Gastroesophageal sphincter (tissue), 4 donors: ENCODE results near the gene HOXD8. TPM values are rescaled to one million over a fixed set of nuclear protein-coding genes. Genes with fewer than 3 reads are reported as not detected.

Experiments used
- ATAC-seq: fragments of 150-250 bp; one replicate; pipeline ENCODE4 v1.9.1; 2016; ENCODE audit warnings: mild to moderate bottlenecking, moderate library complexity
- H3K27ac ChIP-seq, 4 donors: fragments of 200-600 bp; sonication (generic) in 3 of 4; 1 replicate in 3 of 4; 2 replicates in 1 of 4; pipeline ENCODE4 v1.5.1; 2016 to 2019
- H3K27me3 ChIP-seq: fragments of 200-600 bp; sonication (generic); one replicate; pipeline ENCODE4 v1.5.1; 2019
- H3K36me3 ChIP-seq, 2 donors: fragments of 200-600 bp; sonication (generic); one replicate each; pipeline ENCODE4 v1.5.1; 2019; ENCODE audit warnings: control low read depth in 1 of 2
- H3K4me1 ChIP-seq, 3 donors: fragments of 200-600 bp; sonication (generic); 1 replicate in 2 of 3; 2 replicates in 1 of 3; pipeline ENCODE4 v1.5.1; 2016 to 2019; ENCODE audit warnings: control low read depth in 2 of 3
- H3K4me3 ChIP-seq, 2 donors: fragments of 200-600 bp; sonication (generic); one replicate each; pipeline ENCODE4 v1.5.1; 2019; ENCODE audit warnings: mild to moderate bottlenecking in 1 of 2, moderate library complexity in 1 of 2
- H3K9me3 ChIP-seq, 3 donors: fragments of 200-600 bp; sonication (generic); one replicate each; pipeline ENCODE4 v1.5.1; 2017 to 2019; ENCODE audit warnings: control low read depth in 2 of 3
- EP300 ChIP-seq: sonication (generic); formaldehyde crosslinking; IDR thresholded peaks from one replicate; pipeline ENCODE4 v1.6.1; 2017; ENCODE audit warnings: antibody characterized with exemption, mild to moderate bottlenecking
- POLR2A ChIP-seq, 2 donors: fragments of 450-650 bp; IDR thresholded peaks; one replicate each; pipeline ENCODE4 v1.6.1; 2017; ENCODE audit warnings: antibody characterized with exemption in 2 of 2, mild to moderate bottlenecking in 2 of 2, moderate library complexity in 1 of 2
- POLR2AphosphoS5 ChIP-seq: sonication (generic); formaldehyde crosslinking; IDR thresholded peaks from one replicate; pipeline ENCODE4 v1.6.1; 2017; ENCODE audit warnings: antibody characterized with exemption
- WGBS, 2 donors: methylation state at CpG; one replicate each; pipeline ENCODE4 v1.1.5; 2018; ENCODE audit warnings: low coverage in 1 of 2; 5-methylcytosine and 5-hydroxymethylcytosine counted together
- total RNA-seq, 4 donors: library from RNA; depleted of rRNA; stranded (reverse); fragments of >200 nt; gene quantifications; one replicate each; pipeline ENCODE4 v1.1.0, GENCODE V29; 2016
- TF ChIP-seq, protein P1 (sequence below), 4 experiments: fragments of 200-600 bp in 2 of 4; fragments of 450-650 bp in 2 of 4; sonication (generic) in 1 of 4; IDR thresholded peaks; one replicate each; pipeline ENCODE4 v1.5.1; 2017 to 2019; ENCODE audit warnings: antibody characterized with exemption in 4 of 4, mild to moderate bottlenecking in 2 of 4, moderate library complexity in 2 of 4

Gene HOXD8
- total RNA-seq, 4 donors from 2014 or later = 2.3 to 6.9 (median 3.4) TPM

- peaks cover 95% of the 10 kb centered on the region for H3K27me3 ChIP-seq
These were observed 18.4 kb downstream of the HOXD8 start for GRCh38 chr2:176147800-176148496.

GRCh38 chr2:176148751-176149421 is 19.4 kb downstream of the HOXD8 start:
- H3K27me3 ChIP-seq = peaks cover 95% of the 10 kb centered on the region
- H3K36me3 ChIP-seq = no peaks in the 10 kb centered on the region
- H3K27ac ChIP-seq = no peak overlapping the region
- no peak overlapping the region for H3K4me3 ChIP-seq
- TF ChIP-seq POLR2AphosphoS5 (no peak), POLR2A (IDR thresholded peaks at IDR 0.05) (no peak), EP300 (no peak)
- TF ChIP-seq, protein P1, sequence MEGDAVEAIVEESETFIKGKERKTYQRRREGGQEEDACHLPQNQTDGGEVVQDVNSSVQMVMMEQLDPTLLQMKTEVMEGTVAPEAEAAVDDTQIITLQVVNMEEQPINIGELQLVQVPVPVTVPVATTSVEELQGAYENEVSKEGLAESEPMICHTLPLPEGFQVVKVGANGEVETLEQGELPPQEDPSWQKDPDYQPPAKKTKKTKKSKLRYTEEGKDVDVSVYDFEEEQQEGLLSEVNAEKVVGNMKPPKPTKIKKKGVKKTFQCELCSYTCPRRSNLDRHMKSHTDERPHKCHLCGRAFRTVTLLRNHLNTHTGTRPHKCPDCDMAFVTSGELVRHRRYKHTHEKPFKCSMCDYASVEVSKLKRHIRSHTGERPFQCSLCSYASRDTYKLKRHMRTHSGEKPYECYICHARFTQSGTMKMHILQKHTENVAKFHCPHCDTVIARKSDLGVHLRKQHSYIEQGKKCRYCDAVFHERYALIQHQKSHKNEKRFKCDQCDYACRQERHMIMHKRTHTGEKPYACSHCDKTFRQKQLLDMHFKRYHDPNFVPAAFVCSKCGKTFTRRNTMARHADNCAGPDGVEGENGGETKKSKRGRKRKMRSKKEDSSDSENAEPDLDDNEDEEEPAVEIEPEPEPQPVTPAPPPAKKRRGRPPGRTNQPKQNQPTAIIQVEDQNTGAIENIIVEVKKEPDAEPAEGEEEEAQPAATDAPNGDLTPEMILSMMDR (IDR thresholded peaks at IDR 0.05) = no peak
- no peak for ATAC-seq
- 43 to 71% methylated on average over 1 to 7 of the region's 11 CpGs for WGBS, 2 donors
- no peaks in the 10 kb centered on the region for H3K9me3 ChIP-seq
- peaks cover 0 to 17% (median 0%) of the 10 kb centered on the region in 3 donors for H3K4me1 ChIP-seq

More at GRCh38 chr2:176147800-176148496, 18.4 kb downstream of the HOXD8 start:
- 10 to 43% methylated on average over 2 to 5 of the region's 31 CpGs for WGBS, 2 donors
- Histone ChIP-seq H3K36me3 (no peaks in the 10 kb centered on the region), H3K27ac (no peak overlapping the region), H3K4me1 (peaks cover 0 to 17% (median 0%) of the 10 kb centered on the region in 3 donors), H3K9me3 (no peaks in the 10 kb centered on the region), H3K4me3 (no peak overlapping the region)
- TF ChIP-seq POLR2AphosphoS5 (no peak), POLR2A (IDR thresholded peaks at IDR 0.05) (no peak), EP300 (no peak)
- TF ChIP-seq, protein P1 (IDR thresholded peaks at IDR 0.05) = no peak
- no peak for ATAC-seq

GRCh38 chr2:176149481-176149938 is 20.0 kb downstream of the HOXD8 start:
- peaks cover 100% of the 10 kb centered on the region for H3K27me3 ChIP-seq

GRCh38 chr2:176149939-176150583 is 20.6 kb downstream of the HOXD8 start:
- 14 to 37% methylated on average over 3 to 20 of the region's 24 CpGs for WGBS, 2 donors
- TF ChIP-seq POLR2A (IDR thresholded peaks at IDR 0.05) = no peak
- TF ChIP-seq POLR2AphosphoS5 = no peak
- TF ChIP-seq, protein P1 (IDR thresholded peaks at IDR 0.05) = no peak
- no peak for TF ChIP-seq EP300
- no peaks in the 10 kb centered on the region for H3K36me3 ChIP-seq
- no peak overlapping the region for H3K4me3 ChIP-seq
- ATAC-seq = no peak
- H3K27me3 ChIP-seq = peaks cover 100% of the 10 kb centered on the region
- no peaks in the 10 kb centered on the region for H3K9me3 ChIP-seq
- H3K27ac ChIP-seq = no peak overlapping the region
- H3K4me1 ChIP-seq = peaks cover 0 to 17% (median 0%) of the 10 kb centered on the region in 3 donors

More at GRCh38 chr2:176149481-176149938, 20.0 kb downstream of the HOXD8 start:
- Histone ChIP-seq H3K9me3 (no peaks in the 10 kb centered on the region), H3K36me3 (no peaks in the 10 kb centered on the region), H3K4me3 (no peak overlapping the region), H3K4me1 (peaks cover 0 to 17% (median 0%) of the 10 kb centered on the region in 3 donors), H3K27ac (no peak overlapping the region)
- no peak for ATAC-seq
- TF ChIP-seq POLR2AphosphoS5 = no peak
- no peak for TF ChIP-seq EP300
- TF ChIP-seq, protein P1 (IDR thresholded peaks at IDR 0.05) = no peak
- no peak for TF ChIP-seq POLR2A (IDR thresholded peaks at IDR 0.05)
- 8 to 27% methylated on average over 3 to 20 of the region's 22 CpGs for WGBS, 2 donors
